Measurements from ENCODE around the gene PRR14L.
"Not testable (repeated sequence)": the region's sequence is repeated elsewhere in the genome, so short reads cannot be mapped to it uniquely, and the experiment has no call there.

The PRR14L gene

GRCh38 chr22:31749636-31750364, at the start of gene PRR14L:
Gene PRR14L (minus strand): TSS chr22:31750132. CDS start chr22:31738860, 11,272 bp downstream.
- DNase-seq (ENCODE audit: low read depth) = peak; percentile 81

- not testable (repeated sequence) for DNase-seq (ENCODE audit: low read depth)
Measured at GRCh38 chr22:31799358-31799757, 49.4 kb upstream of the PRR14L start.

GRCh38 chr22:31790240-31790639, 40.3 kb upstream of the PRR14L start:
- no peak for DNase-seq (ENCODE audit: low read depth)

GRCh38 chr22:31789803-31790202, 39.9 kb upstream of the PRR14L start:
- DNase-seq (ENCODE audit: low read depth) = no peak

GRCh38 chr22:31776231-31776630, 26.3 kb upstream of the PRR14L start:
- no peak for DNase-seq (ENCODE audit: low read depth)

GRCh38 chr22:31773416-31773815, 23.5 kb upstream of the PRR14L start:
- no peak for DNase-seq (ENCODE audit: low read depth)

GRCh38 chr22:31768422-31769059, 18.6 kb upstream of the PRR14L start:
- no peak for DNase-seq (ENCODE audit: low read depth)

GRCh38 chr22:31764785-31765184, 14.9 kb upstream of the PRR14L start:
- DNase-seq (ENCODE audit: low read depth) = no peak

- not testable (repeated sequence) for DNase-seq (ENCODE audit: low read depth)
Measured at GRCh38 chr22:31758860-31759259, 8.9 kb upstream of the PRR14L start.

GRCh38 chr22:31757265-31757664, 7.3 kb upstream of the PRR14L start:
- DNase-seq (ENCODE audit: low read depth) = no peak

- DNase-seq (ENCODE audit: low read depth) = no peak
Measured at GRCh38 chr22:31754813-31755212, 4.9 kb upstream of the PRR14L start.

GRCh38 chr22:31753634-31754501, 3.9 kb upstream of the PRR14L start, which contains the start of gene DEPDC5:
Gene DEPDC5 (plus strand): TSS chr22:31754019. CDS start chr22:31754922, 903 bp downstream.
- DNase-seq (ENCODE audit: low read depth) = peak; percentile 86

GRCh38 chr22:31753005-31753633, 3.2 kb upstream of the PRR14L start:
- DNase-seq (ENCODE audit: low read depth) = no peak

GRCh38 chr22:31752096-31752847, 2.3 kb upstream of the PRR14L start:
- DNase-seq (ENCODE audit: low read depth) = no peak

GRCh38 chr22:31750365-31751284, 693 bp upstream of the PRR14L start:
- no peak for DNase-seq (ENCODE audit: low read depth)

GRCh38 chr22:31748490-31748889, 1.4 kb downstream of the PRR14L start:
- DNase-seq (ENCODE audit: low read depth) = no peak

GRCh38 chr22:31747441-31747840, 2.5 kb downstream of the PRR14L start:
- no peak for DNase-seq (ENCODE audit: low read depth)

- DNase-seq (ENCODE audit: low read depth) = no peak
Measured at GRCh38 chr22:31743871-31744270, 6.1 kb downstream of the PRR14L start.

GRCh38 chr22:31742682-31743081, 7.2 kb downstream of the PRR14L start:
- no peak for DNase-seq (ENCODE audit: low read depth)

- no peak for DNase-seq (ENCODE audit: low read depth)
Measured at GRCh38 chr22:31742115-31742514, 7.8 kb downstream of the PRR14L start.

Data from GM04504 (cell line).